Mesendoderm (in vitro differentiated cells): Measurements from ENCODE around the gene CATSPERD.

ENCODE experiments used
- DNase-seq: peaks from one replicate; pipeline ENCODE4 v3.0.0; 2013
- H2AK5ac ChIP-seq: 2 replicates; pipeline ENCODE4 v1.6.1; 2013; ENCODE audit warnings: low read length, inconsistent platforms
- H2BK120ac ChIP-seq: 2 replicates; pipeline ENCODE4 v1.6.1; 2013; ENCODE audit warnings: low read depth, mild to moderate bottlenecking, low read length, moderate library complexity, mixed read lengths
- H2BK15ac ChIP-seq: replicated peaks from 2 replicates; pipeline ENCODE4 v1.6.1; 2013; ENCODE audit warnings: low read depth, mild to moderate bottlenecking, moderate library complexity
- H2BK5ac ChIP-seq: 2 replicates; pipeline ENCODE4 v1.6.1; 2013; ENCODE audit warnings: low read length, inconsistent platforms
- H3K18ac ChIP-seq: 2 replicates; pipeline ENCODE4 v1.6.1; 2013; ENCODE audit warnings: mild to moderate bottlenecking, low read length, mixed read lengths
- H3K23ac ChIP-seq: one replicate; pipeline ENCODE4 v1.6.1; 2013; ENCODE audit warnings: low read length
- H3K27ac ChIP-seq: 2 replicates; pipeline ENCODE4 v1.5.1; 2013; ENCODE audit warnings: low read depth, mild to moderate bottlenecking, inconsistent platforms, low read length, moderate library complexity
- H3K27me3 ChIP-seq: 2 replicates; pipeline ENCODE4 v1.6.1; 2013; ENCODE audit warnings: low read length, control low read depth, mild to moderate bottlenecking, inconsistent platforms; ENCODE audit not compliant: insufficient read depth, poor library complexity
- H3K36me3 ChIP-seq: 2 replicates; pipeline ENCODE4 v1.6.1; 2013; ENCODE audit warnings: low read length, inconsistent platforms; ENCODE audit not compliant: control insufficient read depth, insufficient read depth
- H3K4ac ChIP-seq: one replicate; pipeline ENCODE4 v1.6.1; 2013; ENCODE audit warnings: low read depth, mild to moderate bottlenecking, low read length, moderate library complexity
- H3K4me1 ChIP-seq: 2 replicates; pipeline ENCODE4 v1.6.1; 2013; ENCODE audit warnings: low read depth, low read length, inconsistent platforms; ENCODE audit not compliant: control insufficient read depth
- H3K4me2 ChIP-seq: 2 replicates; pipeline ENCODE4 v1.6.1; 2013; ENCODE audit warnings: low read length
- H3K4me3 ChIP-seq: 2 replicates; pipeline ENCODE4 v1.5.1; 2013; ENCODE audit warnings: mild to moderate bottlenecking, low read length
- H3K56ac ChIP-seq: one replicate; pipeline ENCODE4 v1.6.1; 2013; ENCODE audit warnings: low read length
- H3K79me1 ChIP-seq: 2 replicates; pipeline ENCODE4 v1.6.1; 2013; ENCODE audit warnings: low read length, inconsistent platforms
- H3K79me2 ChIP-seq: 2 replicates; pipeline ENCODE4 v1.6.1; 2013; ENCODE audit warnings: mild to moderate bottlenecking, low read length; ENCODE audit not compliant: control insufficient read depth, insufficient read depth
- H3K9ac ChIP-seq: 2 replicates; pipeline ENCODE4 v1.6.1; 2013; ENCODE audit warnings: low read length, inconsistent platforms
- H4K5ac ChIP-seq: one replicate; pipeline ENCODE4 v1.6.1; 2013; ENCODE audit warnings: low read length
- H4K8ac ChIP-seq: one replicate; pipeline ENCODE4 v1.6.1; 2013; ENCODE audit warnings: low read depth, mild to moderate bottlenecking, control low read depth, low read length, moderate library complexity
- WGBS: extraction: QIAGEN DNeasy Blood & Tissue Kit; methylation state at CpG from one replicate; pipeline ENCODE4 v1.1.7; 2013; ENCODE audit warnings: low lambda C conversion rate, missing lambda C conversion rate; ENCODE audit not compliant: insufficient coverage; ENCODE audit errors: extremely low coverage; 5-methylcytosine and 5-hydroxymethylcytosine counted together

The CATSPERD gene

GRCh38 chr19:5801796-5802619 is 81.6 kb downstream of the CATSPERD start:
- Histone ChIP-seq H3K79me2 (no peaks in the 10 kb centered on the region), H3K4me2 (no peak overlapping the region), H3K4me1 (peaks cover 2% of the 10 kb centered on the region), H3K36me3 (no peaks in the 10 kb centered on the region), H3K56ac (no peak overlapping the region), H3K27me3 (no peaks in the 10 kb centered on the region), H3K9ac (no peak overlapping the region), H2BK5ac (no peak overlapping the region), H2BK15ac (no peak overlapping the region), H3K4ac (no peak overlapping the region), H3K18ac (no peak overlapping the region), H3K79me1 (no peaks in the 10 kb centered on the region), H3K23ac (no peak overlapping the region), H4K8ac (no peak overlapping the region), H4K5ac (no peak overlapping the region), H3K4me3 (no peak overlapping the region), H2BK120ac (no peak overlapping the region), H3K27ac (no peak overlapping the region), H2AK5ac (no peak overlapping the region)
- peak; percentile 88 for DNase-seq
- WGBS: no CpG with 5 or more reads among the region's 33 CpGs

GRCh38 chr19:5803441-5803751 is 83.0 kb downstream of the CATSPERD start:
- no peak overlapping the region for H4K8ac ChIP-seq
- no peaks in the 10 kb centered on the region for H3K79me2 ChIP-seq
- H2BK120ac ChIP-seq: no peak overlapping the region
- no peaks in the 10 kb centered on the region for H3K27me3 ChIP-seq
- H3K18ac ChIP-seq: no peak overlapping the region
- H3K36me3 ChIP-seq: no peaks in the 10 kb centered on the region
- no CpG with 5 or more reads among the region's 8 CpGs for WGBS
- H3K79me1 ChIP-seq: no peaks in the 10 kb centered on the region
- peaks cover 2% of the 10 kb centered on the region for H3K4me1 ChIP-seq
- no peak for DNase-seq
- H2BK15ac ChIP-seq: no peak overlapping the region
- peak overlapping the region; percentile 58 for H2AK5ac ChIP-seq
- H3K56ac ChIP-seq: peak overlapping the region; percentile 89
- peak overlapping the region; percentile 80 for H3K4me2 ChIP-seq
- peak overlapping the region; percentile 69 for H3K9ac ChIP-seq
- H3K4ac ChIP-seq: no peak overlapping the region
- H2BK5ac ChIP-seq: no peak overlapping the region
- no peak overlapping the region for H3K27ac ChIP-seq
- H3K23ac ChIP-seq: no peak overlapping the region
- H4K5ac ChIP-seq: no peak overlapping the region
- no peak overlapping the region for H3K4me3 ChIP-seq

GRCh38 chr19:5803752-5804515 is 83.5 kb downstream of the CATSPERD start:
- no peak overlapping the region for H3K4me3 ChIP-seq

GRCh38 chr19:5804516-5805461 is 84.4 kb downstream of the CATSPERD start, which contains the start of gene NRTN:
Gene NRTN, plus strand, starts transcription at chr19:5805067. Its CDS starts 19,099 bp downstream, at chr19:5824166.
- no peak within 1 kb of the TSS for H2AK5ac ChIP-seq
- no peaks in the 10 kb centered on the region for H3K79me1 ChIP-seq
- peak within 1 kb of the TSS; percentile 48 for H3K9ac ChIP-seq
- peak; percentile 53 for DNase-seq
- H3K27ac ChIP-seq: no peak within 1 kb of the TSS
- no peaks in the 10 kb centered on the region for H3K36me3 ChIP-seq
- H4K8ac ChIP-seq: no peak within 1 kb of the TSS
- no peak within 1 kb of the TSS for H2BK15ac ChIP-seq
- no peak within 1 kb of the TSS for H2BK5ac ChIP-seq
- peaks cover 2% of the 10 kb centered on the region for H3K4me1 ChIP-seq
- no peak within 1 kb of the TSS for H2BK120ac ChIP-seq
- no peaks in the 10 kb centered on the region for H3K79me2 ChIP-seq
- no peak within 1 kb of the TSS for H4K5ac ChIP-seq
- no peaks in the 10 kb centered on the region for H3K27me3 ChIP-seq
- H3K4me3 ChIP-seq: no peak within 1 kb of the TSS
- peak within 1 kb of the TSS; percentile 56 for H3K56ac ChIP-seq
- no peak within 1 kb of the TSS for H3K23ac ChIP-seq
- WGBS: no CpG with 5 or more reads among the region's 107 CpGs
- peak within 1 kb of the TSS; percentile 52 for H3K4me2 ChIP-seq
- no peak within 1 kb of the TSS for H3K4ac ChIP-seq
- H3K18ac ChIP-seq: no peak within 1 kb of the TSS

More at GRCh38 chr19:5803752-5804515, 83.5 kb downstream of the CATSPERD start:
- H2BK5ac ChIP-seq: no peak overlapping the region
- no peaks in the 10 kb centered on the region for H3K27me3 ChIP-seq
- no peak overlapping the region for H3K4ac ChIP-seq
- no peaks in the 10 kb centered on the region for H3K79me1 ChIP-seq
- H4K8ac ChIP-seq: no peak overlapping the region
- H3K56ac ChIP-seq: peak overlapping the region; percentile 89
- H3K36me3 ChIP-seq: no peaks in the 10 kb centered on the region
- H3K9ac ChIP-seq: peak overlapping the region; percentile 69
- no peak overlapping the region for H3K27ac ChIP-seq
- H2BK15ac ChIP-seq: no peak overlapping the region
- no CpG with 5 or more reads among the region's 54 CpGs for WGBS
- H3K4me1 ChIP-seq: peaks cover 2% of the 10 kb centered on the region
- H2BK120ac ChIP-seq: no peak overlapping the region
- no peak overlapping the region for H3K18ac ChIP-seq
- H2AK5ac ChIP-seq: peak overlapping the region; percentile 58
- H3K4me2 ChIP-seq: peak overlapping the region; percentile 80
- peak overlapping the region; percentile 87 for H4K5ac ChIP-seq
- H3K23ac ChIP-seq: no peak overlapping the region
- DNase-seq: peak; percentile 95
- no peaks in the 10 kb centered on the region for H3K79me2 ChIP-seq

GRCh38 chr19:5805462-5806132 is 85.2 kb downstream of the CATSPERD start:
- WGBS: no CpG with 5 or more reads among the region's 46 CpGs
- Histone ChIP-seq H3K27ac (no peak overlapping the region), H3K23ac (no peak overlapping the region), H3K4me1 (peaks cover 2% of the 10 kb centered on the region), H3K79me1 (no peaks in the 10 kb centered on the region), H3K27me3 (no peaks in the 10 kb centered on the region), H3K4me3 (no peak overlapping the region), H2BK15ac (no peak overlapping the region), H3K79me2 (no peaks in the 10 kb centered on the region), H2BK5ac (no peak overlapping the region), H3K4me2 (peak overlapping the region; percentile 52), H4K5ac (no peak overlapping the region), H3K36me3 (no peaks in the 10 kb centered on the region), H3K4ac (no peak overlapping the region), H3K9ac (peak overlapping the region; percentile 48), H3K18ac (no peak overlapping the region), H2BK120ac (no peak overlapping the region), H2AK5ac (no peak overlapping the region), H3K56ac (peak overlapping the region; percentile 56), H4K8ac (no peak overlapping the region)
- DNase-seq: peak; percentile 87
